A673 (cell line): ENCODE measurements around the gene CCL7. TPM values are rescaled to one million over a fixed set of nuclear protein-coding genes. Genes with fewer than 3 reads are reported as not detected.

Experiments
- BruUV-seq: library from RNA; stranded (reverse); fragments of 400-500 nt; replicated peaks from 2 replicates; lab custom pipeline; 2021; lab: Mats Ljungman, UMichigan
- CTCF ChIA-PET: fragments of 300-600 bp; sonication (Branson Sonifier 250); formaldehyde crosslinking; loops from one replicate; lab custom pipeline; 2022; ENCODE audit warnings: antibody characterized with exemption; lab: Charles Lee
- POLR2A ChIA-PET: fragments of 300-600 bp; sonication (Branson Sonifier 250); formaldehyde crosslinking; loops from one replicate; lab custom pipeline; 2022; ENCODE audit warnings: antibody characterized with exemption; ENCODE audit not compliant: low non-redundant PET; lab: Charles Lee
- DNase-seq: peaks from one replicate; pipeline ENCODE4 v3.0.0-alpha.2; 2015; ENCODE audit warnings: low spot score
- H3K27ac ChIP-seq: fragments of 200-600 bp; sonication (generic); 2 replicates; pipeline ENCODE4 v1.5.1; 2016; ENCODE audit warnings: mixed run types, low read depth, mild to moderate bottlenecking, mixed read lengths, antibody characterized with exemption, low read length; ENCODE audit not compliant: poor library complexity, severe bottlenecking
- H3K27me3 ChIP-seq: fragments of 200-600 bp; sonication (generic); replicated peaks from 2 replicates; pipeline ENCODE4 v1.6.1; 2017; ENCODE audit warnings: mixed run types, low read depth, mild to moderate bottlenecking, mixed read lengths, antibody characterized with exemption, low read length; ENCODE audit not compliant: insufficient read depth, poor library complexity
- H3K36me3 ChIP-seq: fragments of 200-600 bp; sonication (generic); 2 replicates; pipeline ENCODE4 v1.6.1; 2016; ENCODE audit warnings: mixed run types, mild to moderate bottlenecking, mixed read lengths, antibody characterized with exemption, low read length; ENCODE audit not compliant: insufficient read depth, poor library complexity, severe bottlenecking
- H3K4me1 ChIP-seq: fragments of 200-600 bp; sonication (generic); 2 replicates; pipeline ENCODE4 v1.6.1; 2017; ENCODE audit warnings: mixed run types, mild to moderate bottlenecking, mixed read lengths, antibody characterized with exemption, low read length; ENCODE audit not compliant: insufficient read depth, poor library complexity, severe bottlenecking
- H3K4me3 ChIP-seq: fragments of 200-600 bp; sonication (generic); 2 replicates; pipeline ENCODE4 v1.5.1; 2016; ENCODE audit warnings: low read depth, mixed run types, mild to moderate bottlenecking, mixed read lengths, low read length; ENCODE audit not compliant: poor library complexity, severe bottlenecking
- H3K9me3 ChIP-seq: fragments of 200-600 bp; sonication (generic); 2 replicates; pipeline ENCODE4 v1.6.1; 2016; ENCODE audit warnings: mixed run types, low read depth, mild to moderate bottlenecking, mixed read lengths, antibody characterized with exemption, low read length; ENCODE audit not compliant: poor library complexity, severe bottlenecking
- EZH2 ChIP-seq: fragments of 200-600 bp; sonication (generic); IDR thresholded peaks from 2 replicates; pipeline ENCODE4 v1.6.1; 2017; ENCODE audit warnings: borderline replicate concordance, low read depth, mild to moderate bottlenecking, mixed read lengths, antibody characterized with exemption, low read length; ENCODE audit not compliant: poor library complexity, severe bottlenecking
- intact Hi-C: fragments of 100-400 bp; cut with micrococcal nuclease; formaldehyde crosslinking; loops from one replicate; pipeline ENCODE4 v1.10.0; 2022; ENCODE audit not compliant: unreplicated experiment
- total RNA-seq: library from RNA; stranded (reverse); gene quantifications from 2 replicates; pipeline ENCODE4 v1.2.3, GENCODE V29; 2021
- TF ChIP-seq, protein P1 (sequence below): fragments of 300-800, 200-600 bp; sonication (generic); conservative IDR thresholded peaks from 2 replicates; pipeline ENCODE4 v1.5.1; 2017; ENCODE audit warnings: low read depth, mild to moderate bottlenecking, antibody characterized with exemption, low read length, moderate library complexity, mixed read lengths

CCL7 gene
- total RNA-seq, 1 experiment from 2014 or later = not detected

- Histone ChIP-seq H3K27me3 (no peaks in the 10 kb centered on the region), H3K4me3 (no peak overlapping the region), H3K36me3 (no peaks in the 10 kb centered on the region), H3K4me1 (no peaks in the 10 kb centered on the region), H3K27ac (no peak overlapping the region), H3K9me3 (no peaks in the 10 kb centered on the region)
- ChIA-PET POLR2A (no interaction called here), CTCF (no interaction called here)
- no peak for DNase-seq
- no TSS peak for BruUV-seq
- intact Hi-C loops = no loop called here
- no peak for TF ChIP-seq EZH2
- TF ChIP-seq, protein P1, sequence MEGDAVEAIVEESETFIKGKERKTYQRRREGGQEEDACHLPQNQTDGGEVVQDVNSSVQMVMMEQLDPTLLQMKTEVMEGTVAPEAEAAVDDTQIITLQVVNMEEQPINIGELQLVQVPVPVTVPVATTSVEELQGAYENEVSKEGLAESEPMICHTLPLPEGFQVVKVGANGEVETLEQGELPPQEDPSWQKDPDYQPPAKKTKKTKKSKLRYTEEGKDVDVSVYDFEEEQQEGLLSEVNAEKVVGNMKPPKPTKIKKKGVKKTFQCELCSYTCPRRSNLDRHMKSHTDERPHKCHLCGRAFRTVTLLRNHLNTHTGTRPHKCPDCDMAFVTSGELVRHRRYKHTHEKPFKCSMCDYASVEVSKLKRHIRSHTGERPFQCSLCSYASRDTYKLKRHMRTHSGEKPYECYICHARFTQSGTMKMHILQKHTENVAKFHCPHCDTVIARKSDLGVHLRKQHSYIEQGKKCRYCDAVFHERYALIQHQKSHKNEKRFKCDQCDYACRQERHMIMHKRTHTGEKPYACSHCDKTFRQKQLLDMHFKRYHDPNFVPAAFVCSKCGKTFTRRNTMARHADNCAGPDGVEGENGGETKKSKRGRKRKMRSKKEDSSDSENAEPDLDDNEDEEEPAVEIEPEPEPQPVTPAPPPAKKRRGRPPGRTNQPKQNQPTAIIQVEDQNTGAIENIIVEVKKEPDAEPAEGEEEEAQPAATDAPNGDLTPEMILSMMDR = no peak
These were observed 30.0 kb downstream of the CCL7 start for GRCh38 chr17:34299956-34300577.

GRCh38 chr17:34300652-34301370, 30.8 kb downstream of the CCL7 start:
- POLR2A ChIA-PET = no interaction called here
- Histone ChIP-seq H3K36me3 (no peaks in the 10 kb centered on the region), H3K4me1 (no peaks in the 10 kb centered on the region), H3K9me3 (no peaks in the 10 kb centered on the region), H3K27ac (no peak overlapping the region), H3K4me3 (no peak overlapping the region), H3K27me3 (no peaks in the 10 kb centered on the region)
- CTCF ChIA-PET = no interaction called here
- TF ChIP-seq EZH2 = no peak
- TF ChIP-seq, protein P1 = no peak
- intact Hi-C loops = no loop called here
- no TSS peak for BruUV-seq
- no peak for DNase-seq

GRCh38 chr17:34301986-34302385, 32.0 kb downstream of the CCL7 start:
- intact Hi-C loops = no loop called here
- DNase-seq = no peak
- CTCF ChIA-PET = no interaction called here
- no peak overlapping the region for H3K27ac ChIP-seq
- POLR2A ChIA-PET = no interaction called here
- no peaks in the 10 kb centered on the region for H3K36me3 ChIP-seq
- no peak overlapping the region for H3K4me3 ChIP-seq
- no peaks in the 10 kb centered on the region for H3K4me1 ChIP-seq
- no peaks in the 10 kb centered on the region for H3K9me3 ChIP-seq
- BruUV-seq = no TSS peak
- TF ChIP-seq, protein P1 = no peak
- TF ChIP-seq EZH2 = no peak
- H3K27me3 ChIP-seq = no peaks in the 10 kb centered on the region
